Measurements from ENCODE around the gene ASTN2.

DNA sequence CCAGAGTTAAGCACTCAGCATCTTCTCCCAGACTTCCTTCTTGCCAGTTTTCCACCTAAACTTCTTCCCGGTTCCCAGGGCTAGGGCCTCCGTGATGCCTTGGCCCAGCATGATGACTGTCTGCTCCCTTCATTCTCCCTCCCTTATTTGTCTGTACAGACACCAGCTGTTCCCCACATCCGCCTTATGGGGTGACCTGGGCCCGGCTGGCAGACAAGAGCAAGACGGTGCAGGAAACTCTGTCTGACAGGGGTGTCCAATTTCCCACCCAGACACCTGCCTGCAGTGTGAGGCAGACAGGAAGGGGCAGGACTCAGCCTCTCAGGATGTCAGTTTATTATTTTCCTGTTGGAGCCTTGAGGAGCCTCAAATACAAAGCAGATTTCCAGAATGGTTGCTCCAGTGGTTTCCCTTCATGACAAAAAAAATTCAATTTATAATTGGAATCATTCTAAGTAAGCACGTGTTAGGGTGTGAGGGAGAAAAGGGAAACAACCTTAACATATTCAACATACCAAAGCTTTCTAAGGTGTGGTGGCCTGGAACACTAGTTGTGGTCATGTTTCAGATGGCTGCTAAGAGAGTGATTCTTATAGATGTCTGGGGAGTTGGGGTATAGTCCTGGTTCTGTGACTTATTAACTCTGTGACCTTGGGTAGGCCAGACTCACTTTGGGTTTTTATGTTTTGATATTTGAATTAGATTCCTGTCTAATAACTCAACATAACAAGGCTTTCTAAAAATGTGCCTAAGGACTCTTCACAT is 1026.7 kb downstream of the ASTN2 start:
- TF ChIP-seq, protein P1, sequence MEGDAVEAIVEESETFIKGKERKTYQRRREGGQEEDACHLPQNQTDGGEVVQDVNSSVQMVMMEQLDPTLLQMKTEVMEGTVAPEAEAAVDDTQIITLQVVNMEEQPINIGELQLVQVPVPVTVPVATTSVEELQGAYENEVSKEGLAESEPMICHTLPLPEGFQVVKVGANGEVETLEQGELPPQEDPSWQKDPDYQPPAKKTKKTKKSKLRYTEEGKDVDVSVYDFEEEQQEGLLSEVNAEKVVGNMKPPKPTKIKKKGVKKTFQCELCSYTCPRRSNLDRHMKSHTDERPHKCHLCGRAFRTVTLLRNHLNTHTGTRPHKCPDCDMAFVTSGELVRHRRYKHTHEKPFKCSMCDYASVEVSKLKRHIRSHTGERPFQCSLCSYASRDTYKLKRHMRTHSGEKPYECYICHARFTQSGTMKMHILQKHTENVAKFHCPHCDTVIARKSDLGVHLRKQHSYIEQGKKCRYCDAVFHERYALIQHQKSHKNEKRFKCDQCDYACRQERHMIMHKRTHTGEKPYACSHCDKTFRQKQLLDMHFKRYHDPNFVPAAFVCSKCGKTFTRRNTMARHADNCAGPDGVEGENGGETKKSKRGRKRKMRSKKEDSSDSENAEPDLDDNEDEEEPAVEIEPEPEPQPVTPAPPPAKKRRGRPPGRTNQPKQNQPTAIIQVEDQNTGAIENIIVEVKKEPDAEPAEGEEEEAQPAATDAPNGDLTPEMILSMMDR (conservative IDR thresholded peaks at IDR 0.05): no peak
- no peak for TF ChIP-seq ZFX (IDR thresholded peaks at IDR 0.05)
